Stimulated activated memory B cell treated with anti-CD40 and anti-IgM and Interleukin-4, amounts not matched to agents 10 μg/mL and 1 μg/mL and 100 μg/mL, for 72 hours (primary cell): ENCODE data around the gene STAT5B.
"Not testable (repeated sequence)": the region's sequence is repeated elsewhere in the genome, so short reads cannot be mapped to it uniquely, and the experiment has no call there.

Source experiments
- ATAC-seq: fragments of 150-1000 bp; cut with Tn5 transposase; 2 replicates; pipeline ENCODE4 v1.10.0; 2021
- H3K27ac Mint-ChIP-seq: one replicate; pipeline ENCODE4 v1.8.0; 2022; ENCODE audit warnings: mild to moderate bottlenecking, mixed read lengths
- H3K27me3 Mint-ChIP-seq: one replicate; pipeline ENCODE4 v1.8.0; 2022; ENCODE audit warnings: mixed read lengths
- H3K36me3 Mint-ChIP-seq: one replicate; pipeline ENCODE4 v1.8.0; 2022; ENCODE audit warnings: mixed read lengths
- H3K4me1 Mint-ChIP-seq: one replicate; pipeline ENCODE4 v1.8.0; 2022; ENCODE audit warnings: mixed read lengths
- H3K4me3 Mint-ChIP-seq: one replicate; pipeline ENCODE4 v1.8.0; 2022; ENCODE audit warnings: mild to moderate bottlenecking, moderate library complexity, mixed read lengths
- H3K9me3 Mint-ChIP-seq: one replicate; pipeline ENCODE4 v1.8.0; 2022; ENCODE audit warnings: mixed read lengths

The STAT5B gene

GRCh38 chr17:42248351-42249179, 27.6 kb downstream of the STAT5B start:
- Mint-ChIP-seq H3K4me1 (peaks cover 48% of the 10 kb centered on the region), H3K9me3 (no peaks in the 10 kb centered on the region), H3K36me3 (no peaks in the 10 kb centered on the region), H3K27ac (peak overlapping the region; percentile 97), H3K4me3 (peak overlapping the region; percentile 86), H3K27me3 (no peaks in the 10 kb centered on the region)
- ATAC-seq = peak; percentile 99

DNA sequence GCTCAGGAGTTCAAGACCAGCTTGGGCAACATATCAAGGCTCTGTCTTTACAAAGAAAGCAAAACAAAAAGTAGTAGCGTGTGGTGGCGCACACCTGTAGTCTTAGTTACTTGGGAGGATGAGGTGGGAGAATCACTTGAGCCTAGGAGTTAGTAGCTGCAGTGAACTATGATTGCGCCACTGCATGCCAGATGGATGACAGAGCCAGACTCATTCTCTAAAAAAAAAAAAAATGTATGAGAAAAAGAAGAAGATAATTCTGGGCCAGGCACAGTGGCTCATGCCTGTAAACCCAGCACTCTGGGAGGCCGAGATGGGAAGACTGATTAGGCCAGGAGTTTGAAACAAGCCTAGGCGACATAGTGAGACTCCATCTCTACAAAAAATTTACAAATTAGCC, 28.5 kb downstream of the STAT5B start:
- no peak for ATAC-seq
- H3K36me3 Mint-ChIP-seq = no peaks in the 10 kb centered on the region
- H3K4me3 Mint-ChIP-seq = peak overlapping the region; percentile 23
- H3K27ac Mint-ChIP-seq = peak overlapping the region; percentile 97
- H3K27me3 Mint-ChIP-seq = no peaks in the 10 kb centered on the region
- peaks cover 42% of the 10 kb centered on the region for H3K4me1 Mint-ChIP-seq
- H3K9me3 Mint-ChIP-seq = no peaks in the 10 kb centered on the region

DNA sequence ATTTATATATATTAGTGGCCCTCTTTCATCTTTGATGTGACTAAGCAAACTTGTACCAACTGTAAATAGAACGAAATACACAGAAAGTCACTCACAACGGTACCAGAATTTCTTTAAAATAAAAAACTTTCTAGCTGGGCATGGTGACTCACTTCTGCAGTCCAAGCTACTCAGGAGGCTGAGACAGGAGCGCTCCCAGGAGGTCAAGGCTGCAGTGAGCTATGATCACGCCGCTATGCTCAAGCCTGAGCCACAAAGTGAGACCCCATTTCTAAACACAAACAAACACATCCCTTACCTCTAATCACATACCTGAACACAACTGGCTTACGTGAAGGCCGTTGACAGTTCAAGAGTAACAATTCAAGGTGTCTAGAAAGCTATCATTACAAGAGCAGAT, 29.7 kb downstream of the STAT5B start:
- H3K36me3 Mint-ChIP-seq = no peaks in the 10 kb centered on the region
- H3K27ac Mint-ChIP-seq = peak overlapping the region; percentile 97
- H3K27me3 Mint-ChIP-seq = no peaks in the 10 kb centered on the region
- ATAC-seq = no peak
- peaks cover 47% of the 10 kb centered on the region for H3K4me1 Mint-ChIP-seq
- H3K9me3 Mint-ChIP-seq = no peaks in the 10 kb centered on the region
- no peak overlapping the region for H3K4me3 Mint-ChIP-seq

- H3K4me1 Mint-ChIP-seq = peaks cover 42% of the 10 kb centered on the region
- H3K9me3 Mint-ChIP-seq, H3K4me3 Mint-ChIP-seq, H3K36me3 Mint-ChIP-seq, H3K27ac Mint-ChIP-seq, ATAC-seq, H3K27me3 Mint-ChIP-seq: not testable (repeated sequence)
Measured at GRCh38 chr17:42245183-42245582, 31.0 kb downstream of the STAT5B start.

DNA sequence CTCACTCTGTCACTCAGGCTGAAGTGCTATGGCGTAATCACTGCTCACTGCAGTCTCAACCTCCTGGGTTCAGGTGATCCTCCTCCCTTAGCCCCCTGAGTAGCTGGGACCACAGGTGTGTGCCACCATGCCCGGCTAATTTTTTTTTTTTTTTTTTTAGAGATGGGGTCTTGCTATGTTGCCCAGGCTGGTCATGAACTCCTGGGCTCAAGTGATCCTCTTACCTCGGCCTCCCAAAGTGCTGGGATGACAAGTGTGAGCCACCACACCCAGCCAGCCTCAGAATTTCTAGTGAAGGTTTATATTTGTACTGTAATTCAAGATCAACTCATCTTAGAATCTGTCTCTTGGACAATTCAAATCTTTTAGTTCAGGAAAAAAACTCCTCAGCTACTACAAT, 32.1 kb downstream of the STAT5B start:
- not testable (repeated sequence) for H3K27ac Mint-ChIP-seq, ATAC-seq

DNA sequence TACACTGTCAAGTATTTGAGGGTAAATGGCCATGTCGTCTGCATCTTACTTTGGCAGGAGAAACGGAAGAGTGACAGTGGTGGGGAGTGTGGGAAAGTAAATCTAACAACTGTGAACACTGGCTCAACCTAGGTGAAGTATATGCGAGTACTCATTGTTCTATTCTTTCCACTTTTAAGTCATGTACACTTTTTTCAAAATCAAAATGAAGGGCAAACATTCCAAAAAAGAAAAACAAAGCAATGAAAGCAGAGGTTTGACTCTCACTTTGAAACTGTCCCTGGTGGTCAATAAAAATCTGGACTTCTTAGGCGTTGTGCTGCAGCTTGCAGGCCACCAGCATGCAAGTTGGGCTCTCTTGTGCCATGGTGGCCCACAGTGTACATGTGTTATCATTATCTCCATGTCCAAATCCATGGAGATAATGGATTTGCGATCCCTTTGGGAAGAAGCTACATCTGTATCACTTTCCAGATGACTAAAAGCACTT, 32.7 kb downstream of the STAT5B start:
- Mint-ChIP-seq H3K27ac (no peak overlapping the region), H3K4me3 (no peak overlapping the region), H3K4me1 (peaks cover 26% of the 10 kb centered on the region), H3K27me3 (no peaks in the 10 kb centered on the region), H3K36me3 (peaks cover 10% of the 10 kb centered on the region), H3K9me3 (no peaks in the 10 kb centered on the region)
- ATAC-seq = no peak

More for the DNA sequence above, 32.1 kb downstream of the STAT5B start:
- H3K4me1 Mint-ChIP-seq = peaks cover 32% of the 10 kb centered on the region
- not testable (repeated sequence) for H3K4me3 Mint-ChIP-seq, H3K9me3 Mint-ChIP-seq, H3K36me3 Mint-ChIP-seq, H3K27me3 Mint-ChIP-seq

DNA sequence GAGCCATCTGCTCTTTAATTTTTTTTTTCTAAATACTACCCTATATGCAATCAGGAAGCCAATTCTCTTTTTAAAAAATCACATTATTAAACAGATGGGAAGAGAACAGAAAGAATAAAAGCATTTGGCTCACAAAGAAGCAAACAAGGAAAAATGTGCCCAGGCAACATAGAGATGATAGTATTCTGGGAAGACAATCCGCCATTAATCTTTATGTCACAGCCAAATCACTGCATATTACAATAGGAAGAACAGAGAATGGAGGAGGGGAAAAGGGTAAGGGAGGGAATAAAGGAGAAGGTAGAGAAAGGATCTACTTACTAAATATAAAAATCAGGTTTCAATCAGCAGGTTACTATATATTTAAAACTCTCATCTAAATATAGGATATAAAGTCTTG, 34.3 kb downstream of the STAT5B start:
- Mint-ChIP-seq H3K4me3 (no peak overlapping the region), H3K9me3 (no peaks in the 10 kb centered on the region), H3K27ac (no peak overlapping the region)

GRCh38 chr17:42240863-42241262, 35.3 kb downstream of the STAT5B start:
- H3K9me3 Mint-ChIP-seq, H3K27me3 Mint-ChIP-seq, H3K36me3 Mint-ChIP-seq, H3K27ac Mint-ChIP-seq, ATAC-seq, H3K4me1 Mint-ChIP-seq, H3K4me3 Mint-ChIP-seq: not testable (repeated sequence)

More for the DNA sequence above, 34.3 kb downstream of the STAT5B start:
- Mint-ChIP-seq H3K4me1 (peaks cover 13% of the 10 kb centered on the region), H3K36me3 (peaks cover 10% of the 10 kb centered on the region), H3K27me3 (no peaks in the 10 kb centered on the region)
- no peak for ATAC-seq

- ATAC-seq = no peak
- peaks cover 10% of the 10 kb centered on the region for H3K36me3 Mint-ChIP-seq
- peaks cover 9% of the 10 kb centered on the region for H3K4me1 Mint-ChIP-seq
- H3K9me3 Mint-ChIP-seq = no peaks in the 10 kb centered on the region
- no peaks in the 10 kb centered on the region for H3K27me3 Mint-ChIP-seq
- no peak overlapping the region for H3K27ac Mint-ChIP-seq
- H3K4me3 Mint-ChIP-seq = no peak overlapping the region
Measured at GRCh38 chr17:42240201-42240600, 36.0 kb downstream of the STAT5B start.

DNA sequence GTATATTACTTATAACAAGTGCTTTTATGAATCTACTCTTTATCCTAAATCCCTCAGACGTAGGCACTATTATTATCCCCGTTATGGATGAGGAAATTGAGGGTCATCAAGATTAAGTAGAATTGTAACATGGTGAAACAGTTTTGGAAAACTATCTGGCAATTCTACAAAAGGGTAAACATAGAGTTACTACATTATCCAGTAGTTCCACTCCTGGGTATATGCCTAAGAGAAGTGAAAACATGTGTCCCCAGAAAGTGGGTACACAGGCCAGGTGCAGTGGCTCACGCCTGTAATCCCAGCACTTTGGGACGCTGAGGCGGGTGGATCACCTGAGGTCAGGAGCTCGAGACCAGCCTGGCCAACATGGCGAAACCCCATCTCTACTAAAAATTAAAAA, 36.6 kb downstream of the STAT5B start:
- not testable (repeated sequence) for H3K27ac Mint-ChIP-seq, H3K4me3 Mint-ChIP-seq, H3K9me3 Mint-ChIP-seq, H3K27me3 Mint-ChIP-seq, ATAC-seq, H3K36me3 Mint-ChIP-seq
- H3K4me1 Mint-ChIP-seq = peaks cover 12% of the 10 kb centered on the region

- ATAC-seq = no peak
- Mint-ChIP-seq H3K27me3 (no peaks in the 10 kb centered on the region), H3K27ac (no peak overlapping the region), H3K4me3 (no peak overlapping the region), H3K4me1 (peaks cover 9% of the 10 kb centered on the region), H3K36me3 (peaks cover 10% of the 10 kb centered on the region), H3K9me3 (no peaks in the 10 kb centered on the region)
Measured at GRCh38 chr17:42236760-42237159, 39.4 kb downstream of the STAT5B start.

- ATAC-seq = no peak
- H3K36me3 Mint-ChIP-seq = no peaks in the 10 kb centered on the region
- H3K4me1 Mint-ChIP-seq = peaks cover 4% of the 10 kb centered on the region
- H3K9me3 Mint-ChIP-seq = no peaks in the 10 kb centered on the region
- H3K4me3 Mint-ChIP-seq = no peak overlapping the region
- H3K27me3 Mint-ChIP-seq = no peaks in the 10 kb centered on the region
- H3K27ac Mint-ChIP-seq = no peak overlapping the region
Measured at GRCh38 chr17:42233994-42234393, 42.2 kb downstream of the STAT5B start.

- Mint-ChIP-seq H3K4me3 (no peak overlapping the region), H3K27ac (no peak overlapping the region), H3K36me3 (no peaks in the 10 kb centered on the region), H3K9me3 (no peaks in the 10 kb centered on the region), H3K27me3 (no peaks in the 10 kb centered on the region), H3K4me1 (peaks cover 4% of the 10 kb centered on the region)
- ATAC-seq = no peak
Measured at GRCh38 chr17:42233156-42233555, 43.0 kb downstream of the STAT5B start.

DNA sequence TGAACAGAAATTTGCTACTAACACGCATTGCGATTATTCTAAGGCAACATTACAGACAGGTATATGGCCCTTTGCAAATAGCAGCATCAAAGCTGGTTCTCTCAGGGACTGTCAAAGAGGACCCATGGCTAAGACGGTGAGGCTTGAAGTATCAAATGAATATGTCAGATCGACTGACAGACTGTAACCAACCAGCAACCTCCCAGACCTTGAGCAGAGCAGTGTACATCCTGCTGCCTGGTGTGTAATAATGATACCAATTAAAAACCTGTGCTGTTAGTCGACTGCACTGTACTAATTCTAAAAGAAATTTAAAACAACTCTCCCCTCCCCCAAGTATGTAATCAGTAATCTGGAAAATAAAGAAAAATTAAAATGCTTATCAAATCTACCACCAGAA, 46.0 kb downstream of the STAT5B start:
- no peak overlapping the region for H3K27ac Mint-ChIP-seq
- peaks cover 4% of the 10 kb centered on the region for H3K4me1 Mint-ChIP-seq
- peaks cover 5% of the 10 kb centered on the region for H3K36me3 Mint-ChIP-seq
- no peaks in the 10 kb centered on the region for H3K27me3 Mint-ChIP-seq
- no peaks in the 10 kb centered on the region for H3K9me3 Mint-ChIP-seq
- ATAC-seq = no peak
- no peak overlapping the region for H3K4me3 Mint-ChIP-seq

DNA sequence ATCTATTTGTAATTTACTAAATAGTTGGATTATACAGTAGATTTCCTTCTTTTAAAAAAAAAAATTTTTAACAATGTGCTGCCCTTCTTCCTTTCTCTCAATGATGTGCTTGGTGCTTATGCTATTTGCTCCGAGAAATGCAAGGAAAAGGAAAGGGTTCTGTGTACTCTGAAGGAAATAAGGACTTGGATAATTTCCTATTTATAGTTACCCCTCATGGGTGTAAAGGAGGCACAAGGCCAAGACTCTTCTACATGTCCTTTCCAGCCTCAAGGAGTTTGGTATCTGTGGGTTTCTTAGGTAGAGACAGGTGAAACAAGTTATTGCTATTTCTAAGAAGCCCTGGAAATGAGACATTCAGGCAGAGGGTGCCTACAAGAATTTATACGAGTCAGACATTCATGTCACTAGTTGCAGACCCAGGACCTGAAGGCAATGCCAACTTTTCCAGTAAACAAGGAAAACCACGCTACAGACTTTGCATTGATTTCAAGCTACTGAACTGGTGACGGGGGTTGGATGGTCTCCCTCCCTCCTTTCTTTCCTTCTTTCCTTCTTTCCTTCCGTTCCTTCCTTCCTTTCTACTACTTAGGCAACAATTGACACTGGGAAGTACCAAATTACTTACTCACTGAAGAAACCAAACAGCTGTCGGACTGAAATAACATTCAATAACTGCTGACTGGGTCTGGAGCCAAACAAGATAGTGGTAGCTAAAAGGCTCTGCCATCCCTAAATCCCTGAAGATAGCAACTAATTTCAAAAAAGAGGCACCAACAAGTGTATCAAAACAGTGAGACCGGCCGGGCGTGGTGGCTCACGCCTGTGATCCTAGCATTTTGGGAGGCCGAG, 48.1 kb downstream of the STAT5B start:
- Mint-ChIP-seq H3K9me3 (no peaks in the 10 kb centered on the region), H3K27me3 (no peaks in the 10 kb centered on the region), H3K4me1 (no peaks in the 10 kb centered on the region), H3K4me3 (no peak overlapping the region), H3K36me3 (peaks cover 18% of the 10 kb centered on the region), H3K27ac (no peak overlapping the region)
- no peak for ATAC-seq
